ENCODE measurements around the gene ACTR3. TPM values are rescaled to one million over a fixed set of nuclear protein-coding genes. Genes with fewer than 3 reads are reported as not detected.
"Not testable (repeated sequence)": the region's sequence is repeated elsewhere in the genome, so short reads cannot be mapped to it uniquely, and the experiment has no call there.

ACTR3 gene
- total RNA-seq = 100 to 1,000 TPM in 5 of 7 donors, 10 to 100 TPM in 2; 42.1 to 167 (median 133) TPM
- 100 to 1,000 TPM in 1 of 2 donors, 10 to 100 TPM in 1; 41.7 to 166 TPM for polyA plus RNA-seq
- long read RNA-seq, donor 1, full-length matches to known transcripts = 224 of 262 reads
- long read RNA-seq, donor 1, partial matches to known transcripts = 29 of 262 reads
- long read RNA-seq, donor 1, other reads (novel, unspliced or antisense) = 9 of 262 reads
- long read RNA-seq, donor 2, full-length matches to known transcripts = 43 of 62 reads
- long read RNA-seq, donor 2, partial matches to known transcripts = 19 of 62 reads
- long read RNA-seq, donor 2, other reads (novel, unspliced or antisense) = 0 of 62 reads
- long read RNA-seq, donor 3, full-length matches to known transcripts = 33 of 48 reads
- long read RNA-seq, donor 3, partial matches to known transcripts = 12 of 48 reads
- long read RNA-seq, donor 3, other reads (novel, unspliced or antisense) = 3 of 48 reads

DNA sequence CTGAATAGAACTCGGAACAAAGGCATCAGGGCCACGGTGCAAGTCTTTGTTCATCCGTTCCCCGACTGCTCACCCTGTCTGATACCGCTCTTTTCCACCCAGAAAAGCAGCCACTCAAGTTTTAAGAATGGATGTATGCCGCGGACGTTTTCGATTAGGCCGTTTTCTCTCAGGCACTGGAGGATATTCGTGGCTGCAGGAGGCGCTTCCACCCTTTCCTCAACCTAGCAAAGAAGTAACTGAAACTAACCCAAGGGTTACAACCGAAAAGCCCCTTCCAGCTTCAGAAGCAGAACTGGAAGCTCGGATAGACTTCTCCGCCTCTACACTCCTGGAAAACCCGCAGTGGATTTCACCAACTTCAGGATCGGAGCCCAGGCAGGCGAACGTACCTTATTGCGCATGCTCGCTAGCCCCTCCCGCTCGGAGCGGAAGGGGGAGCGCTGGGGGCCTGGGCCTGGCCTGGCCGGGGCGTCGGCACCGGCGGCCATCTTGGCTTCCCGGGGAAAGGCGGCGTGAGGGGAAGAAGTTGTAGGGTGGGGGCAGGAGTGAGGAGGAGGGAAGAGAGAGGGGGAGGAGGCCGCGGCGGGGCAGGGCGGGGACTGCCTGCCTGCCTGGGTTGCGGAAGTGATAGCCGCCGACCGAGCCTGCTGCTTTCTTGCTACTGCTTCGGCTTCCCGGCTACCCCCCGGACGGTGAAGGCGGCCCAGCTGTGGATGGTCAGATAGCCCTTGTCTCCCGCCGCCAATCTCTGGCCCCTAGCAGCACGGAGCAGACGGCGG is at the start of gene ACTR3:
TSS of gene ACTR3 (plus strand) at position 619 of the 782 bp plus-strand sequence. CDS start 191 bp downstream, outside the sequence.
- Histone ChIP-seq H3K36me3 (no peaks in the 10 kb centered on the region), H3K4me1 (ENCODE audit: insufficient read depth) (peaks cover 2% of the 10 kb centered on the region), H3K27ac (peak within 1 kb of the TSS; percentile 85 to 87), H3K9me3 (no peaks in the 10 kb centered on the region), H3K4me3 (peak within 1 kb of the TSS; percentile 76), H3K27me3 (no peaks in the 10 kb centered on the region)
- TF ChIP-seq, protein P1, sequence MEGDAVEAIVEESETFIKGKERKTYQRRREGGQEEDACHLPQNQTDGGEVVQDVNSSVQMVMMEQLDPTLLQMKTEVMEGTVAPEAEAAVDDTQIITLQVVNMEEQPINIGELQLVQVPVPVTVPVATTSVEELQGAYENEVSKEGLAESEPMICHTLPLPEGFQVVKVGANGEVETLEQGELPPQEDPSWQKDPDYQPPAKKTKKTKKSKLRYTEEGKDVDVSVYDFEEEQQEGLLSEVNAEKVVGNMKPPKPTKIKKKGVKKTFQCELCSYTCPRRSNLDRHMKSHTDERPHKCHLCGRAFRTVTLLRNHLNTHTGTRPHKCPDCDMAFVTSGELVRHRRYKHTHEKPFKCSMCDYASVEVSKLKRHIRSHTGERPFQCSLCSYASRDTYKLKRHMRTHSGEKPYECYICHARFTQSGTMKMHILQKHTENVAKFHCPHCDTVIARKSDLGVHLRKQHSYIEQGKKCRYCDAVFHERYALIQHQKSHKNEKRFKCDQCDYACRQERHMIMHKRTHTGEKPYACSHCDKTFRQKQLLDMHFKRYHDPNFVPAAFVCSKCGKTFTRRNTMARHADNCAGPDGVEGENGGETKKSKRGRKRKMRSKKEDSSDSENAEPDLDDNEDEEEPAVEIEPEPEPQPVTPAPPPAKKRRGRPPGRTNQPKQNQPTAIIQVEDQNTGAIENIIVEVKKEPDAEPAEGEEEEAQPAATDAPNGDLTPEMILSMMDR (IDR thresholded peaks at IDR 0.05) = no peak
- TF ChIP-seq POLR2A (IDR thresholded peaks at IDR 0.05) = peak; percentile 61
- 0 to 2% (median 1%) methylated on average over 41 to 51 of the region's 51 CpGs for WGBS, 3 donors
- intact Hi-C loops (cut with DNase I) = loop anchor here in 2 of 4 donors (2.0 kb wide), 1 partner anchor 133 kb away; the partner anchor contains the start of gene SLC35F5 (in 2 of the 2)
- DNase-seq = peak; percentile 98 to 99 (median 98)

GRCh38 chr2:113840518-113840917 is 49.4 kb upstream of the ACTR3 start:
- intact Hi-C loops (cut with DNase I) = no loop called here
- Histone ChIP-seq H3K27ac (no peak overlapping the region), H3K36me3 (no peaks in the 10 kb centered on the region), H3K27me3 (no peaks in the 10 kb centered on the region), H3K4me3 (no peak overlapping the region), H3K4me1 (ENCODE audit: insufficient read depth) (no peaks in the 10 kb centered on the region), H3K9me3 (no peaks in the 10 kb centered on the region)
- WGBS, 3 donors = 84 to 87% (median 86%) methylated on average over 7 of the region's 7 CpGs
- DNase-seq = no peak
- no peak for TF ChIP-seq POLR2A (IDR thresholded peaks at IDR 0.05)
- TF ChIP-seq EP300 (IDR thresholded peaks at IDR 0.05) = no peak
- TF ChIP-seq, protein P1 (IDR thresholded peaks at IDR 0.05) = no peak

GRCh38 chr2:113842919-113843736 is 46.8 kb upstream of the ACTR3 start:
- Histone ChIP-seq H3K27me3 (no peaks in the 10 kb centered on the region), H3K27ac (no peak overlapping the region), H3K36me3 (no peaks in the 10 kb centered on the region), H3K9me3 (no peaks in the 10 kb centered on the region), H3K4me3 (no peak overlapping the region), H3K4me1 (ENCODE audit: insufficient read depth) (no peaks in the 10 kb centered on the region)
- no peak for DNase-seq
- 48 to 57% (median 49%) methylated on average over 14 of the region's 14 CpGs for WGBS, 3 donors
- TF ChIP-seq POLR2A (IDR thresholded peaks at IDR 0.05) (no peak), EP300 (IDR thresholded peaks at IDR 0.05) (no peak)
- TF ChIP-seq, protein P1 (IDR thresholded peaks at IDR 0.05) = no peak
- intact Hi-C loops (cut with DNase I) = no loop called here

DNA sequence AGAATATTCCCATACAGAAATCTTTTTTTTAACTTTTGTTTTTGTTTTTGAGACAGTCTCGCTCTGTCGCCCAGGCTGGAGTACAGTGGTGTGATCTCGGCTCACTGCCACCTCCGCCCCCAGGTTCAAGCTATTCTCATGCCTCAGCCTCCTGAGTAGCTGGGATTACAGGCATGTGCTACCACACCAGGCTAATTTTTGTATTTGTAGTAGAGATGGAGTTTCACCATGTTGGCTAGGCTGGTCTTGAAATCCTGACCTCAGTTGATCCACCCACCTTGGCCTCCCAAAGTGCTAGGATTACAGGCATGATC is 46.2 kb upstream of the ACTR3 start:
- DNase-seq = peak in 1 of 5 donors; percentile 40
- intact Hi-C loops (cut with DNase I); H3K27me3 ChIP-seq; H3K4me3 ChIP-seq; H3K27ac ChIP-seq; H3K4me1 ChIP-seq (ENCODE audit: insufficient read depth); H3K9me3 ChIP-seq; H3K36me3 ChIP-seq: not testable (repeated sequence)
- WGBS, 3 donors = 45 to 62% (median 54%) methylated on average over 4 of the region's 4 CpGs

All from ovary (tissue), 10 donors.